ENCODE measurements around the gene CARD10. TPM values are rescaled to one million over a fixed set of nuclear protein-coding genes. Genes with fewer than 3 reads are reported as not detected.

CARD10 gene
- total RNA-seq, 1 experiment from 2014 or later, result 14.6 TPM

- no peak for DNase-seq (ENCODE audit: low read depth in 1 of 2, low spot score in 2 of 2)
- no peak overlapping the region for H3K27ac ChIP-seq
- peaks cover 5% of the 10 kb centered on the region; the same call in 1 of the 2 replicates for H3K4me1 ChIP-seq (replicated peaks)
- no peak overlapping the region for H3K4me3 ChIP-seq
- no peaks in the 10 kb centered on the region for H3K27me3 ChIP-seq (replicated peaks)
- H3K36me3 ChIP-seq, result peaks cover 20% of the 10 kb centered on the region
- H3K9me3 ChIP-seq (replicated peaks), result no peaks in the 10 kb centered on the region
Measured at GRCh38 chr22:37488337-37489135, 30.7 kb downstream of the CARD10 start.

GRCh38 chr22:37487571-37487970 lies 31.6 kb downstream of the CARD10 start:
- Histone ChIP-seq H3K4me1 (replicated peaks) (peaks cover 9% of the 10 kb centered on the region; the same call in 1 of the 2 replicates), H3K27ac (no peak overlapping the region), H3K27me3 (replicated peaks) (no peaks in the 10 kb centered on the region), H3K4me3 (no peak overlapping the region), H3K36me3 (peaks cover 12% of the 10 kb centered on the region), H3K9me3 (replicated peaks) (no peaks in the 10 kb centered on the region)
- DNase-seq (ENCODE audit: low read depth in 1 of 2, low spot score in 2 of 2), result no peak

- peaks cover 9% of the 10 kb centered on the region; the same call in 1 of the 2 replicates for H3K4me1 ChIP-seq (replicated peaks)
- no peak overlapping the region for H3K4me3 ChIP-seq
- no peak for DNase-seq (ENCODE audit: low read depth in 1 of 2, low spot score in 2 of 2)
- H3K9me3 ChIP-seq (replicated peaks), result no peaks in the 10 kb centered on the region
- no peaks in the 10 kb centered on the region for H3K27me3 ChIP-seq (replicated peaks)
- peaks cover 9% of the 10 kb centered on the region for H3K36me3 ChIP-seq
- no peak overlapping the region for H3K27ac ChIP-seq
Measured at GRCh38 chr22:37487129-37487528, 32.1 kb downstream of the CARD10 start.

GRCh38 chr22:37486224-37486845 lies 32.9 kb downstream of the CARD10 start, which contains the start of gene MFNG:
TSS of gene MFNG (minus strand) at chr22:37486384. CDS start at chr22:37486177, 207 bp downstream.
- DNase-seq (ENCODE audit: low read depth in 1 of 2, low spot score in 2 of 2), result no peak
- Histone ChIP-seq H3K4me3 (no peak within 1 kb of the TSS), H3K4me1 (replicated peaks) (peaks cover 9% of the 10 kb centered on the region; the same call in 1 of the 2 replicates), H3K27ac (no peak within 1 kb of the TSS), H3K9me3 (replicated peaks) (no peaks in the 10 kb centered on the region), H3K36me3 (peaks cover 7% of the 10 kb centered on the region), H3K27me3 (replicated peaks) (no peaks in the 10 kb centered on the region)

GRCh38 chr22:37485395-37486223 lies 33.6 kb downstream of the CARD10 start:
- no peak for DNase-seq (ENCODE audit: low read depth in 1 of 2, low spot score in 2 of 2)
- H3K9me3 ChIP-seq (replicated peaks), result no peaks in the 10 kb centered on the region
- no peak overlapping the region for H3K27ac ChIP-seq
- H3K4me3 ChIP-seq, result no peak overlapping the region
- peaks cover 9% of the 10 kb centered on the region; the same call in 1 of the 2 replicates for H3K4me1 ChIP-seq (replicated peaks)
- H3K27me3 ChIP-seq (replicated peaks), result no peaks in the 10 kb centered on the region
- H3K36me3 ChIP-seq, result peaks cover 1% of the 10 kb centered on the region; the same call in 1 of the 2 replicates

GRCh38 chr22:37484480-37485394 lies 34.5 kb downstream of the CARD10 start:
- H3K36me3 ChIP-seq, result no peaks in the 10 kb centered on the region
- no peaks in the 10 kb centered on the region for H3K9me3 ChIP-seq (replicated peaks)
- no peak overlapping the region for H3K27ac ChIP-seq

GRCh38 chr22:37483050-37483449 lies 36.2 kb downstream of the CARD10 start:
- H3K4me3 ChIP-seq, result no peak overlapping the region
- no peak overlapping the region for H3K27ac ChIP-seq
- no peak for DNase-seq (ENCODE audit: low read depth in 1 of 2, low spot score in 2 of 2)
- peaks cover 2% of the 10 kb centered on the region; the same call in 1 of the 2 replicates for H3K27me3 ChIP-seq (replicated peaks)
- no peaks in the 10 kb centered on the region for H3K36me3 ChIP-seq
- H3K9me3 ChIP-seq (replicated peaks), result no peaks in the 10 kb centered on the region
- H3K4me1 ChIP-seq (replicated peaks), result peaks cover 9% of the 10 kb centered on the region; the same call in 1 of the 2 replicates

More at GRCh38 chr22:37484480-37485394, 34.5 kb downstream of the CARD10 start:
- H3K4me1 ChIP-seq (replicated peaks), result peaks cover 9% of the 10 kb centered on the region; the same call in 1 of the 2 replicates
- DNase-seq (ENCODE audit: low read depth in 1 of 2, low spot score in 2 of 2), result no peak
- no peaks in the 10 kb centered on the region for H3K27me3 ChIP-seq (replicated peaks)
- no peak overlapping the region for H3K4me3 ChIP-seq

GRCh38 chr22:37482244-37482643 lies 37.0 kb downstream of the CARD10 start:
- Histone ChIP-seq H3K27ac (no peak overlapping the region), H3K9me3 (replicated peaks) (no peaks in the 10 kb centered on the region), H3K4me1 (replicated peaks) (peaks cover 9% of the 10 kb centered on the region; the same call in 1 of the 2 replicates), H3K36me3 (no peaks in the 10 kb centered on the region), H3K27me3 (replicated peaks) (peaks cover 7% of the 10 kb centered on the region; the same call in 1 of the 2 replicates), H3K4me3 (no peak overlapping the region)
- no peak for DNase-seq (ENCODE audit: low read depth in 1 of 2, low spot score in 2 of 2)

- Histone ChIP-seq H3K27ac (no peak overlapping the region), H3K36me3 (no peaks in the 10 kb centered on the region), H3K4me3 (no peak overlapping the region), H3K4me1 (replicated peaks) (peaks cover 7% of the 10 kb centered on the region; the same call in 1 of the 2 replicates), H3K9me3 (replicated peaks) (no peaks in the 10 kb centered on the region), H3K27me3 (replicated peaks) (peaks cover 7% of the 10 kb centered on the region; the same call in 1 of the 2 replicates)
- no peak for DNase-seq (ENCODE audit: low read depth in 1 of 2, low spot score in 2 of 2)
Measured at GRCh38 chr22:37481347-37481907, 37.8 kb downstream of the CARD10 start.

GRCh38 chr22:37480387-37481346 lies 38.5 kb downstream of the CARD10 start:
- H3K36me3 ChIP-seq, result no peaks in the 10 kb centered on the region
- H3K27me3 ChIP-seq (replicated peaks), result peaks cover 7% of the 10 kb centered on the region; the same call in 1 of the 2 replicates
- no peaks in the 10 kb centered on the region for H3K9me3 ChIP-seq (replicated peaks)
- peaks cover 6% of the 10 kb centered on the region; the same call in 1 of the 2 replicates for H3K4me1 ChIP-seq (replicated peaks)
- no peak overlapping the region for H3K27ac ChIP-seq
- H3K4me3 ChIP-seq, result no peak overlapping the region
- no peak for DNase-seq (ENCODE audit: low read depth in 1 of 2, low spot score in 2 of 2)

GRCh38 chr22:37479196-37479595 lies 40.0 kb downstream of the CARD10 start:
- no peak for DNase-seq (ENCODE audit: low read depth in 1 of 2, low spot score in 2 of 2)
- H3K9me3 ChIP-seq (replicated peaks), result no peaks in the 10 kb centered on the region
- H3K4me3 ChIP-seq, result no peak overlapping the region
- peaks cover 6% of the 10 kb centered on the region; the same call in 1 of the 2 replicates for H3K4me1 ChIP-seq (replicated peaks)
- no peaks in the 10 kb centered on the region for H3K36me3 ChIP-seq
- peaks cover 9% of the 10 kb centered on the region for H3K27me3 ChIP-seq (replicated peaks)
- H3K27ac ChIP-seq, result no peak overlapping the region

Measured in SJSA1 (cell line).